Cardiac fibroblast (primary cell): Measurements from ENCODE around the gene SMTNL1.

Experiments used
- DNase-seq, 2 donors: peaks; one replicate each; pipeline versions ENCODE4 v3.0.0 to v3.0.0-alpha.2; 2010; ENCODE audit warnings: low read depth in 2 of 2
- H3K4me3 ChIP-seq, 2 donors: replicated peaks in 1 of 2; 1 replicate in 1 of 2; 2 replicates in 1 of 2; pipeline ENCODE4 v1.5.1; 2011; ENCODE audit warnings: low read depth in 2 of 2, low read length in 2 of 2, mild to moderate bottlenecking in 2 of 2, moderate library complexity in 1 of 2
- CTCF ChIP-seq: IDR thresholded peaks from one replicate; pipeline ENCODE4 v1.5.1; 2011; ENCODE audit warnings: low read depth, mild to moderate bottlenecking, low read length, inconsistent platforms

The SMTNL1 gene

DNA sequence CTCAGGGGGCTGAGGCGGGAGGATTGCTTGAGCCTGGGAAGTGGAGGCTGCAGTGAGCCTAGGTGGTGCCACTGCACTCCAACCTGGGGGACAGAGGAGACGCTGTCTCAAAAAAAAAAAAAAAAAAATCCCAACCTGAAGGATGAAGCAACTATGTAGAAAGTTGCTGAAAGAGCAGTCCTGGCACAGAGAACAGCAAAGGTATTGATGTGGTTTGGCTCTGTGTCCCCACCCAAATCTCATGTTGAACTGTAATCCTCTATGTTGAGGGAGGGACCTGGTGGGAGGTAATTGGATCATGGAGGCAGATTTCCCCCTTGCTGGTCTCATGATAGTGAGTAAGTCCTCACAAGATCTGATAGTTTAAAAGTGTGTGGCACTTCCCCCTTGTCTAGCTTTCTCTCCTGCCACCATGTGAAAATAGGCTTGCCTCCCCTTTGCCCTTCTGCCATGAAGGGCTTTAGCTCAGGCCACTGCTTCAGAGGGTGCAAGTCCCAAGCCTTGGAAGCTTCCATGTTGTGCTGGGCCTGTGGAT lies 49.4 kb downstream of the SMTNL1 start:
- no peak overlapping the region for H3K4me3 ChIP-seq
- no peak for DNase-seq
- no peak for TF ChIP-seq CTCF

DNA sequence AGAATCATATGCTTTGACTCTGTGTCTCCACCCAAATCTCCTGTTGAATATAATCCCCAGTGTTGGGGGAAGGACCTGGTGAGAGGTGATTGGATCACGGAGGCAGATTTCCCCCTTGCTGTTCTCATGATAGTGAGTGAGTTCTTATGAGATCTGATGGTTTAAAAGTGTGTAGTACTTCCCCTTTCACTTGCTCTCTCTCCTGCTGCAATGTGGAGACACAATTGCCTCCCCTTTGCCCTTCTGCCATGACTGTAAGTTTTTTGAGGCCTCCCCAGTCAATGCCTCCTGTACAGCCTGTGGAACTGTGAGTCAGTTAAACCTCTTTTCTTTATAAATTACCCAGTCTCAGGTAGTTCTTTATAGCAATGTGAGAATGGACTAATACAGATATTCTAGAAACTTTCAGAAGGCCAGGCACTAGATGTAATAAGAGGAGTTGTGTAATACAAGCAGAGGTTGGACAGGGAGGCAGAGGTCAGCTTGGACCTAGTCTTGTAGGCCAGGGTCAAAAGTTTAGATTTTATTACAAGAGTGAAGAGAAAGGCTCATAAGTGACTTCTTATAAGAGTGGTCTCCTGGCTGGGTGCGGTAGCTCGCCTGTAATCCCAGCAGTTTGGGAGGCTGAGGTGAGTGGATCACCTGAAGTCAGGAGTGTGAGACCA lies 50.8 kb downstream of the SMTNL1 start:
- DNase-seq = no peak
- no peak for TF ChIP-seq CTCF
- H3K4me3 ChIP-seq = no peak overlapping the region

GRCh38 chr11:57596266-57596885 lies 59.0 kb downstream of the SMTNL1 start:
- no peak for TF ChIP-seq CTCF
- no peak for DNase-seq
- no peak overlapping the region for H3K4me3 ChIP-seq

GRCh38 chr11:57597461-57597915 lies 60.1 kb downstream of the SMTNL1 start, which contains the start of gene SERPING1:
Gene SERPING1, plus strand, starts transcription at chr11:57597685. Its CDS starts 586 bp downstream, at chr11:57598271.
- no peak for TF ChIP-seq CTCF
- H3K4me3 ChIP-seq = peak within 1 kb of the TSS; percentile 61 to 66
- peak; percentile 44 to 79 for DNase-seq

GRCh38 chr11:57597916-57598830 lies 60.8 kb downstream of the SMTNL1 start:
- TF ChIP-seq CTCF = no peak
- peak; percentile 65 to 88 for DNase-seq
- H3K4me3 ChIP-seq = peak overlapping the region; percentile 61 to 66

DNA sequence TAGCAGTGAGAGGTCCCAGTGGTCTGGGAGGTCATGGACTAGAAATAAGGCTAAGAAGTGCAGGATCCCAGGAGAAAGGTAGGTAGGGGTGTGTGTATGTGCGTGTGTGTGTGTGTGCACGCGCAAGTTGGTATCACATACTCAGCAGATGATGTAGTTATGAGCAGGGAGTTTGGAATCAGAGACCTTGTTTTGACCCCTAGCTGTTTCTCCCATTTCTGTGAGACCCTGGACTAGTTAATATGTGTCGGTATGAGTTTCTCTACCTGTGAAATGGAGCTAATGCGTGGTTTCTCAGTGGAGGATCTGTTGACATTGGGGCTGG lies 61.4 kb downstream of the SMTNL1 start:
- DNase-seq = peak; percentile 59 to 61
- H3K4me3 ChIP-seq = peak overlapping the region; percentile 61 to 66
- no peak for TF ChIP-seq CTCF
